Right lobe of liver (tissue), 6 donors: Measurements from ENCODE around the gene ESPN. TPM values are rescaled to one million over a fixed set of nuclear protein-coding genes. Genes with fewer than 3 reads are reported as not detected.
"Not testable (repeated sequence)": the region's sequence is repeated elsewhere in the genome, so short reads cannot be mapped to it uniquely, and the experiment has no call there.

Experiments
- ATAC-seq, 4 donors: fragments of 200-7000 bp; cut with Tn5 transposase; one replicate each; pipeline ENCODE4 v1.9.1; 2020; ENCODE audit warnings: mild to moderate bottlenecking in 4 of 4, moderate library complexity in 4 of 4
- DNase-seq, 3 donors: peaks; one replicate each; pipeline ENCODE4 v3.0.0-alpha.2; 2020
- H3K27ac ChIP-seq, 3 donors: fragments of 200-600 bp; one replicate each; pipeline ENCODE4 v1.8.0; 2022
- H3K27me3 ChIP-seq, 2 donors: fragments of 200-600 bp; one replicate each; pipeline ENCODE4 v1.8.0; 2022
- H3K36me3 ChIP-seq, 4 donors: fragments of 200-600 bp; sonication (generic) in 1 of 4; one replicate each; pipeline versions ENCODE4 v1.5.1 to v1.8.0; 2017 to 2022; ENCODE audit warnings: control low read depth in 1 of 4
- H3K4me1 ChIP-seq, 4 donors: fragments of 200-600 bp; sonication (generic) in 1 of 4; one replicate each; pipeline versions ENCODE4 v1.5.1 to v1.8.0; 2017 to 2022; ENCODE audit warnings: control low read depth in 1 of 4
- H3K4me3 ChIP-seq, 3 donors: fragments of 200-600 bp; one replicate each; pipeline ENCODE4 v1.8.0; 2022
- H3K9me3 ChIP-seq, 4 donors: fragments of 200-600 bp; sonication (generic) in 1 of 4; one replicate each; pipeline versions ENCODE4 v1.5.1 to v1.8.0; 2017 to 2022; ENCODE audit warnings: control low read depth in 1 of 4
- CTCF ChIP-seq, 4 donors: fragments of 200-600 bp in 3 of 4; fragments of 450-650 bp in 1 of 4; IDR thresholded peaks; one replicate each; pipeline versions ENCODE4 v1.5.1 to v1.8.0; 2016 to 2022; ENCODE audit warnings: antibody characterized with exemption in 4 of 4, mild to moderate bottlenecking in 2 of 4
- POLR2A ChIP-seq: fragments of 450-650 bp; IDR thresholded peaks from one replicate; pipeline ENCODE4 v1.6.1; 2017; ENCODE audit warnings: antibody characterized with exemption, mild to moderate bottlenecking
- WGBS: methylation state at CpG from one replicate; pipeline ENCODE4 v1.1.6; 2018; ENCODE audit warnings: low coverage, low lambda C conversion rate; ENCODE audit not compliant: insufficient coverage; ENCODE audit errors: missing lambda C conversion rate; 5-methylcytosine and 5-hydroxymethylcytosine counted together
- intact Hi-C, 2 donors: fragments of 100-400 bp; cut with DNase I; formaldehyde crosslinking; loops; one replicate each; pipeline versions ENCODE4 v1.11.2 to v1.14.1; 2022
- total RNA-seq, 6 experiments: library from RNA; depleted of rRNA in 2 of 6; stranded (reverse); fragments of >200 nt in 2 of 6; fragmentation: NEBNext Ultra II Directional in 3 of 6; extraction: Animal tissue kit (Norgen Biotek cat#: 25700) in 3 of 6; gene quantifications; one replicate each; pipeline versions ENCODE4 v1.1.0 to v1.2.4, GENCODE V29; 2016 to 2023
- donor health status: DM: no; HTN: yes; CAD: no.
- donor health status: DM: no; HTN: no; CAD: no.
- donor health status: DM: no; HTN: no; CAD: no.
- donor health status: DM: no; HTN: yes; CAD: no.
- donor health status: DM: no; HTN: yes; CAD: no.

Gene ESPN
- total RNA-seq, 6 experiments from 2014 or later = 81.6 to 149 (median 120) TPM

DNA sequence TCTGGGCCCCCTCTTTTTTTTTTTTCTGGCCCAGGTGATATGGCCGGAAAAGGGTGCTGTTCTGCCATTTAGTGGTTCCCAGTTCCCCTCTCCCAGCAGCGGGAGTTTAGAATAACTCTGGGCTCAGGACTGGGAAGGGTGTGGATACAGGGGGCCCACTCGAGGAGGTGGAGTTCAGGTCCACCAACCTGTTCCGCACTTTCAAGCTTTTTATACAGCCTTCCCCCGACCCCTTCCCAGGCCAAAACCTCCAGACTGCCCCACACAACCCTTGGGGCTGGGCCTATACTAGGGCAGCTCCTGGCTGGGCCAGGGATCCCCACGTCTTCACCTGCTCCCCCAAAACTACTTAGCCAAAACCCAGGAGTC lies 66.5 kb downstream of the ESPN start:
- H3K27me3 ChIP-seq = no peaks in the 10 kb centered on the region
- H3K9me3 ChIP-seq = no peaks in the 10 kb centered on the region
- no peak for ATAC-seq
- H3K36me3 ChIP-seq = no peaks in the 10 kb centered on the region
- DNase-seq = no peak
- peak overlapping the region; percentile 56 to 82 (median 80) for H3K4me3 ChIP-seq
- intact Hi-C loops = no loop called here
- TF ChIP-seq POLR2A (no peak), CTCF (IDR thresholded peaks at IDR 0.05) (no peak)
- peaks cover 0 to 14% (median 0%) of the 10 kb centered on the region in 4 donors for H3K4me1 ChIP-seq
- H3K27ac ChIP-seq = peak overlapping the region; percentile 27 to 64 (median 47)
- WGBS = 14% methylated on average over 5 of the region's 6 CpGs

GRCh38 chr1:6491480-6491962 lies 66.9 kb downstream of the ESPN start, which contains the start of gene PLEKHG5:
PLEKHG5 (minus strand) TSS chr1:6491667; CDS start chr1:6477571, 14,096 bp downstream.
- peak within 1 kb of the TSS; percentile 27 to 64 (median 47) for H3K27ac ChIP-seq
- ATAC-seq = no peak

GRCh38 chr1:6491966-6492365 lies 67.4 kb downstream of the ESPN start:
- WGBS = 60% methylated on average over 1 of the region's 10 CpGs
- H3K4me3 ChIP-seq = no peak overlapping the region
- no peak for DNase-seq
- intact Hi-C loops = no loop called here
- peaks cover 0 to 20% (median 2%) of the 10 kb centered on the region in 4 donors for H3K4me1 ChIP-seq
- H3K36me3 ChIP-seq = no peaks in the 10 kb centered on the region
- no peak for TF ChIP-seq POLR2A
- no peak for TF ChIP-seq CTCF (IDR thresholded peaks at IDR 0.05)
- no peak for ATAC-seq
- H3K27ac ChIP-seq = no peak overlapping the region
- no peaks in the 10 kb centered on the region for H3K9me3 ChIP-seq
- H3K27me3 ChIP-seq = no peaks in the 10 kb centered on the region

More at GRCh38 chr1:6491480-6491962, 66.9 kb downstream of the ESPN start, which contains the start of gene PLEKHG5:
- TF ChIP-seq POLR2A (no peak), CTCF (IDR thresholded peaks at IDR 0.05) (no peak)
- Histone ChIP-seq H3K27me3 (no peaks in the 10 kb centered on the region), H3K4me1 (peaks cover 0 to 15% (median 0%) of the 10 kb centered on the region in 4 donors), H3K9me3 (no peaks in the 10 kb centered on the region), H3K36me3 (no peaks in the 10 kb centered on the region), H3K4me3 (peak within 1 kb of the TSS; percentile 56 to 82 (median 80))
- WGBS = 56% methylated on average over 4 of the region's 6 CpGs
- DNase-seq = no peak
- intact Hi-C loops = no loop called here

DNA sequence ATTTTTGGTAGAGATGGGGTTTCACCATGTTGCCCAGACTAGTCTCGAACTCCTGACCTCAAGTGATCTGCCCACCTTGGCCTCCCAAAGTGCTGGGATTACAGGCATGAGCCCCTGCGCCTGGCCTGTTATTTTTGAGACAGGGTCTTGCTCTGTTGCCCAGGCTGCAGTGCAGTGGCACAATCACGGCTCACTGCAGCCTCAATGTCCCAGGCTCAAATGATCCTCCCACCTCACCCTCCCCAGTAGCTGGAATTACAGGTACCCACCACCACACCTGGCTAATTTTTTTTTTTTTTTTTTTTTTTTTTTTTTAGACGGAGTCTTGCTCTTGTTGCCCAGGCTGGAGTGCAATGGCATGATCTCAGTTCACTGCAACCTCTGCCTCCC lies 69.3 kb downstream of the ESPN start:
- H3K36me3 ChIP-seq, H3K4me3 ChIP-seq, ATAC-seq, intact Hi-C loops, H3K27ac ChIP-seq, H3K9me3 ChIP-seq, DNase-seq, H3K27me3 ChIP-seq: not testable (repeated sequence)
- peaks cover 0 to 25% (median 2%) of the 10 kb centered on the region in 4 donors for H3K4me1 ChIP-seq
- WGBS = 92% methylated on average over 4 of the region's 4 CpGs

- DNase-seq (no peak), ATAC-seq (no peak)
- WGBS = 50% methylated on average over 2 of the region's 4 CpGs
- Histone ChIP-seq H3K4me1 (peaks cover 0 to 25% (median 2%) of the 10 kb centered on the region in 4 donors), H3K9me3 (no peaks in the 10 kb centered on the region), H3K4me3 (no peak overlapping the region), H3K27me3 (peaks cover 0 to 8% of the 10 kb centered on the region in 2 donors), H3K36me3 (no peaks in the 10 kb centered on the region), H3K27ac (no peak overlapping the region)
- TF ChIP-seq CTCF (IDR thresholded peaks at IDR 0.05) = no peak
- no peak for TF ChIP-seq POLR2A
- intact Hi-C loops = no loop called here
These were observed 70.1 kb downstream of the ESPN start for GRCh38 chr1:6494627-6495026.
